ENCODE results near the gene TRPC3. TPM values are rescaled to one million over a fixed set of nuclear protein-coding genes. Genes with fewer than 3 reads are reported as not detected.

Gene TRPC3
- total and polyA plus RNA-seq, 9 donors = 0.11 to 1.4 (median 0.30) TPM

DNA sequence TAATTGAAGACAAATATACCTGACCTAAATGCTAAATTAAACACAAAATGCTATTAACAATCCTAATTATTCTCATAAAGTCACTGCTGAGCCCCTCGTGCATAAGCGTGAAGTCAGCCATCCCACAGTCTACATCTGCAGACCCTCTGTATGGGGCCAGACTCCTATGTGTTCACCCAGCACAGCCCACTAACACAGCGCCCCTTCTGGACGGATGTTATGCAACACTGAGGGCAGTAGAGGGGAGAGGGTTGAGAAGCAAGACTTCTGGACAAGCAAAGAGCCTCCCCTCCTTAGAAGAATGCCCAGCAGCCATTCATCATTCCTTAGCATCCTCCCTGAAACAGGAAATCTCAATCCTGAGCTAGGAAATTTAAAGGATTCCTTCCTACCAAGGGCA is 7.9 kb downstream of the TRPC3 start:
- TF ChIP-seq CTCF (IDR thresholded peaks at IDR 0.05) = no peak
- TF ChIP-seq POLR2A (IDR thresholded peaks at IDR 0.05) = no peak
- no peak for TF ChIP-seq EP300 (IDR thresholded peaks at IDR 0.05)
- Histone ChIP-seq H3K9me3 (no peaks in the 10 kb centered on the region), H3K27ac (no peak overlapping the region), H3K4me3 (no peak overlapping the region), H3K36me3 (no peaks in the 10 kb centered on the region), H3K27me3 (no peaks in the 10 kb centered on the region), H3K4me1 (ENCODE audit: insufficient read depth) (no peaks in the 10 kb centered on the region)
- intact Hi-C loops (cut with DNase I) = no loop called here
- WGBS, 3 donors = 51 to 56% (median 55%) methylated on average over 4 of the region's 4 CpGs
- DNase-seq = no peak

- Histone ChIP-seq H3K27ac (no peak overlapping the region), H3K9me3 (no peaks in the 10 kb centered on the region), H3K36me3 (no peaks in the 10 kb centered on the region), H3K4me3 (no peak overlapping the region), H3K4me1 (ENCODE audit: insufficient read depth) (no peaks in the 10 kb centered on the region), H3K27me3 (no peaks in the 10 kb centered on the region)
- 24 to 32% (median 31%) methylated on average over 3 of the region's 3 CpGs for WGBS, 3 donors
- TF ChIP-seq POLR2A (IDR thresholded peaks at IDR 0.05) (no peak), EP300 (IDR thresholded peaks at IDR 0.05) (no peak), CTCF (IDR thresholded peaks at IDR 0.05) (no peak)
- DNase-seq = no peak
- intact Hi-C loops (cut with DNase I) = no loop called here
These were observed 12.2 kb downstream of the TRPC3 start for GRCh38 chr4:121939690-121940089.

DNA sequence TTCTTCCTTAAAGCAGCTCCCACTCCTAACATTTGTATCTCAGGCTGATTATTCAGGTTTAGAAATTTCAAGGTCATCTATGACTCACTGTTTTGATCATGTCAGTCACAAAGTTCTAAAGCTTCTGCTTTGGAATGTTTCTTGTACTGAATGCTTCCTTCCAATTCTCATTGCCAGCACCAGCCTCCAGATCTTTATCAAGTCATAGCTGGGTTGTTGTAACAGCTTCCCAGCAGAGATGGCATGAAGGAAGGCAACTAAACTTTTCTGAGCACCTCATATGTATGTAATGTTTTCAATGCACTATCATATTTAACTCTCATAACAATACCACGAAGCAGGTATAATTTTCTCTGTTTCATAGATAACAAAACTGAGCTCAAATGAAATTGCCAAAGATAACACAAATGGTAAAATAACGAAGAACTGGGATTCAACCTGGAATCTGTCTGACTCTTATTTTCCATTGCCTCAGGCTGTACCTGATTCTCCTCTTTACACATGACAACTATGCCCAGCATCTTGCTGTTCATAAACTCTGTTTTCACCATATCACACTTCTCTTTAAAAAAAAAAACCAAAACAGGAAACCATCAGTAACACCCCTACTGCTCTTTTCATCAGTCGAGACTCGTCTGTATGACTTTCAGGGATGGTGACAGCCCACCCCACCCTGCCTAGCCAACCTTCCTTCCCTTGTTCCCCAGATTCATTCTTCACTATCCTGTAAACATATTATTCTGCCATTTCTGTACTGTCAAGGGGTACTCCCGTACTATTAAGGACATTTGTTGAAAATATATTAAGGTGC is 13.4 kb downstream of the TRPC3 start:
- intact Hi-C loops (cut with DNase I) = no loop called here
- 66 to 76% (median 68%) methylated on average over 5 of the region's 5 CpGs for WGBS, 3 donors

GRCh38 chr4:121936101-121936500 is 15.8 kb downstream of the TRPC3 start:
- no peaks in the 10 kb centered on the region for H3K4me1 ChIP-seq (ENCODE audit: insufficient read depth)
- no peak overlapping the region for H3K4me3 ChIP-seq
- H3K27ac ChIP-seq = no peak overlapping the region
- H3K9me3 ChIP-seq = no peaks in the 10 kb centered on the region
- DNase-seq = no peak
- no peak for TF ChIP-seq POLR2A (IDR thresholded peaks at IDR 0.05)
- WGBS, 3 donors = 33 to 40% (median 39%) methylated on average over 4 of the region's 4 CpGs
- no peaks in the 10 kb centered on the region for H3K36me3 ChIP-seq
- intact Hi-C loops (cut with DNase I) = no loop called here
- no peaks in the 10 kb centered on the region for H3K27me3 ChIP-seq

More for the DNA sequence above, 13.4 kb downstream of the TRPC3 start:
- no peak for DNase-seq
- no peaks in the 10 kb centered on the region for H3K27me3 ChIP-seq
- no peak overlapping the region for H3K27ac ChIP-seq
- no peak overlapping the region for H3K4me3 ChIP-seq
- H3K36me3 ChIP-seq = no peaks in the 10 kb centered on the region
- no peaks in the 10 kb centered on the region for H3K4me1 ChIP-seq (ENCODE audit: insufficient read depth)
- H3K9me3 ChIP-seq = no peaks in the 10 kb centered on the region
- TF ChIP-seq EP300 (IDR thresholded peaks at IDR 0.05) = no peak
- TF ChIP-seq POLR2A (IDR thresholded peaks at IDR 0.05) = no peak
- TF ChIP-seq CTCF (IDR thresholded peaks at IDR 0.05) = no peak

- H3K27ac ChIP-seq = no peak overlapping the region
- TF ChIP-seq EP300 (IDR thresholded peaks at IDR 0.05) = no peak
- no peak for TF ChIP-seq POLR2A (IDR thresholded peaks at IDR 0.05)
- TF ChIP-seq CTCF (IDR thresholded peaks at IDR 0.05) = no peak
- WGBS, 3 donors = 81 to 94% (median 82%) methylated on average over 1 of the region's 1 CpG
- H3K4me1 ChIP-seq (ENCODE audit: insufficient read depth) = no peaks in the 10 kb centered on the region
- no peak overlapping the region for H3K4me3 ChIP-seq
- no peak for DNase-seq
- no peaks in the 10 kb centered on the region for H3K36me3 ChIP-seq
- H3K9me3 ChIP-seq = no peaks in the 10 kb centered on the region
- H3K27me3 ChIP-seq = no peaks in the 10 kb centered on the region
- intact Hi-C loops (cut with DNase I) = no loop called here
These were observed 17.2 kb downstream of the TRPC3 start for GRCh38 chr4:121934635-121935034.

Data from ovary (tissue), 9 donors.